Brain microvascular endothelial cell (primary cell): ENCODE data around the gene CUL5.
"Not testable (repeated sequence)": the region's sequence is repeated elsewhere in the genome, so short reads cannot be mapped to it uniquely, and the experiment has no call there.

Experiments
- DNase-seq: peaks from one replicate; pipeline ENCODE4 v3.0.0-alpha.2; 2020
- H3K27ac ChIP-seq: fragments of 250-450 bp; sonication (Bioruptor Pico); 2 replicates; pipeline ENCODE4 v1.5.1; 2020; ENCODE audit warnings: mild to moderate bottlenecking, moderate library complexity
- H3K27me3 ChIP-seq: fragments of 250-450 bp; sonication (Bioruptor Pico); replicated peaks from 2 replicates; pipeline ENCODE4 v1.5.1; 2020; ENCODE audit warnings: mild to moderate bottlenecking
- H3K36me3 ChIP-seq: fragments of 250-450 bp; sonication (Bioruptor Pico); replicated peaks from 2 replicates; pipeline ENCODE4 v1.5.1; 2020; ENCODE audit warnings: mild to moderate bottlenecking
- H3K4me3 ChIP-seq: 2 replicates; pipeline ENCODE4 v1.5.1; 2011; ENCODE audit warnings: low read depth, mild to moderate bottlenecking, control low read depth, low read length, moderate library complexity
- CTCF ChIP-seq: IDR thresholded peaks from 2 replicates; pipeline ENCODE4 v1.5.1; 2011; ENCODE audit warnings: low read depth, mild to moderate bottlenecking, moderate library complexity, low read length, control low read depth, inconsistent platforms; ENCODE audit errors: missing control alignments
- in situ Hi-C: cut with HindIII; loops from 2 replicates; pipeline ENCODE4 v1.10.0; 2017; ENCODE audit warnings: low sequenced_read_pairs, low pct_ligation_motif_present

CUL5 gene

GRCh38 chr11:108131993-108132392 is 123.3 kb downstream of the CUL5 start:
- Histone ChIP-seq H3K27me3 (no peaks in the 10 kb centered on the region), H3K36me3 (peaks cover 12% of the 10 kb centered on the region), H3K27ac (no peak overlapping the region), H3K4me3 (no peak overlapping the region)
- in situ Hi-C loops: no loop called here
- DNase-seq: no peak
- no peak for TF ChIP-seq CTCF

- H3K27ac ChIP-seq, H3K4me3 ChIP-seq, H3K27me3 ChIP-seq, DNase-seq, in situ Hi-C loops: not testable (repeated sequence)
- peaks cover 12% of the 10 kb centered on the region for H3K36me3 ChIP-seq
These were observed 124.4 kb downstream of the CUL5 start for GRCh38 chr11:108132993-108133538.

GRCh38 chr11:108135845-108136544 is 127.3 kb downstream of the CUL5 start:
- H3K36me3 ChIP-seq: peaks cover 21% of the 10 kb centered on the region
- no peak overlapping the region for H3K27ac ChIP-seq
- no peak for DNase-seq
- no peak overlapping the region for H3K4me3 ChIP-seq
- in situ Hi-C loops: no loop called here
- H3K27me3 ChIP-seq: no peaks in the 10 kb centered on the region
- TF ChIP-seq CTCF: peak; percentile 20

GRCh38 chr11:108137212-108137611 is 128.5 kb downstream of the CUL5 start:
- peaks cover 21% of the 10 kb centered on the region for H3K36me3 ChIP-seq

GRCh38 chr11:108142304-108142703 is 133.6 kb downstream of the CUL5 start:
- Histone ChIP-seq H3K4me3 (no peak overlapping the region), H3K36me3 (peaks cover 43% of the 10 kb centered on the region), H3K27me3 (no peaks in the 10 kb centered on the region), H3K27ac (no peak overlapping the region)
- no peak for DNase-seq
- in situ Hi-C loops: no loop called here
- no peak for TF ChIP-seq CTCF

More at GRCh38 chr11:108137212-108137611, 128.5 kb downstream of the CUL5 start:
- H3K27me3 ChIP-seq: no peaks in the 10 kb centered on the region
- no peak for TF ChIP-seq CTCF
- DNase-seq: no peak
- H3K27ac ChIP-seq: no peak overlapping the region
- no peak overlapping the region for H3K4me3 ChIP-seq
- in situ Hi-C loops: no loop called here

- H3K27me3 ChIP-seq: no peaks in the 10 kb centered on the region
- peaks cover 50% of the 10 kb centered on the region for H3K36me3 ChIP-seq
- H3K27ac ChIP-seq: no peak overlapping the region
- H3K4me3 ChIP-seq: no peak overlapping the region
- no peak for DNase-seq
- in situ Hi-C loops: no loop called here
- no peak for TF ChIP-seq CTCF
These were observed 135.9 kb downstream of the CUL5 start for GRCh38 chr11:108144615-108145014.
